Cardiac muscle cell (in vitro differentiated cells and primary cell): ENCODE results near the gene LIPC. TPM values are rescaled to one million over a fixed set of nuclear protein-coding genes. Genes with fewer than 3 reads are reported as not detected.

Experiments
- DNase-seq, 2 donors: peaks; one replicate each; pipeline versions ENCODE4 v3.0.0 to v3.0.0-alpha.2; 2010 to 2017; ENCODE audit warnings: low read depth in 1 of 2, low spot score in 1 of 2
- H3K27ac ChIP-seq: fragments of 200-600 bp; sonication (generic); 2 replicates; pipeline ENCODE4 v1.5.1; 2016
- H3K27me3 ChIP-seq: fragments of 200-600 bp; sonication (generic); 2 replicates; pipeline ENCODE4 v1.6.0; 2016; ENCODE audit warnings: control low read depth
- H3K36me3 ChIP-seq: fragments of 200-600 bp; sonication (generic); 2 replicates; pipeline ENCODE4 v1.5.1; 2016; ENCODE audit warnings: control low read depth
- H3K4me1 ChIP-seq: fragments of 200-600 bp; sonication (generic); 2 replicates; pipeline ENCODE4 v1.8.1; 2017; ENCODE audit warnings: low read depth, mild to moderate bottlenecking, mixed run types
- H3K4me3 ChIP-seq: fragments of 200-600 bp; sonication (generic); 2 replicates; pipeline ENCODE4 v1.5.1; 2016; ENCODE audit warnings: mild to moderate bottlenecking
- H3K9me3 ChIP-seq: fragments of 200-600 bp; sonication (generic); 2 replicates; pipeline ENCODE4 v1.5.1; 2017; ENCODE audit warnings: low read depth, mild to moderate bottlenecking, control low read depth
- CTCF ChIP-seq: IDR thresholded peaks from 2 replicates; pipeline ENCODE4 v1.5.1; 2012; ENCODE audit warnings: low read depth, mild to moderate bottlenecking, low read length
- polyA plus RNA-seq: library from polyadenylated mRNA; unstranded; fragments of >200 nt; fragmentation: Nextera tagmentation; extraction: Ambion mirVana; gene quantifications from 2 replicates; pipeline ENCODE4 v1.2.1, GENCODE V29; 2016
- total RNA-seq: library from RNA; depleted of rRNA; stranded (reverse); fragments of >200 nt; gene quantifications from 2 replicates; pipeline ENCODE4 v1.2.3, GENCODE V29; 2016

Gene LIPC
- total and polyA plus RNA-seq, 2 experiments from 2014 or later: not detected

- no peak for DNase-seq
- no peak for TF ChIP-seq CTCF
- H3K9me3 ChIP-seq: no peaks in the 10 kb centered on the region
- no peaks in the 10 kb centered on the region for H3K27me3 ChIP-seq
- H3K4me1 ChIP-seq: peaks cover 8% of the 10 kb centered on the region
- H3K27ac ChIP-seq: no peak overlapping the region
- no peak overlapping the region for H3K4me3 ChIP-seq
- H3K36me3 ChIP-seq: no peaks in the 10 kb centered on the region
These were observed 54.3 kb downstream of the LIPC start for GRCh38 chr15:58486062-58486461.

- H3K4me3 ChIP-seq: no peak overlapping the region
- no peaks in the 10 kb centered on the region for H3K9me3 ChIP-seq
- TF ChIP-seq CTCF: no peak
- H3K4me1 ChIP-seq: peaks cover 8% of the 10 kb centered on the region
- no peaks in the 10 kb centered on the region for H3K27me3 ChIP-seq
- no peak overlapping the region for H3K27ac ChIP-seq
- H3K36me3 ChIP-seq: no peaks in the 10 kb centered on the region
- DNase-seq: no peak
These were observed 54.8 kb downstream of the LIPC start for GRCh38 chr15:58486564-58486963.

- TF ChIP-seq CTCF: no peak
- H3K4me3 ChIP-seq: no peak overlapping the region
- H3K4me1 ChIP-seq: peaks cover 8% of the 10 kb centered on the region
These were observed 55.4 kb downstream of the LIPC start for GRCh38 chr15:58487041-58487723.

GRCh38 chr15:58487724-58488120 is 55.9 kb downstream of the LIPC start:
- Histone ChIP-seq H3K27me3 (no peaks in the 10 kb centered on the region), H3K4me1 (peaks cover 8% of the 10 kb centered on the region), H3K4me3 (no peak overlapping the region), H3K9me3 (no peaks in the 10 kb centered on the region), H3K27ac (no peak overlapping the region), H3K36me3 (no peaks in the 10 kb centered on the region)
- no peak for TF ChIP-seq CTCF
- DNase-seq: no peak

More at GRCh38 chr15:58487041-58487723, 55.4 kb downstream of the LIPC start:
- Histone ChIP-seq H3K27ac (no peak overlapping the region), H3K9me3 (no peaks in the 10 kb centered on the region), H3K27me3 (no peaks in the 10 kb centered on the region), H3K36me3 (no peaks in the 10 kb centered on the region)
- DNase-seq: no peak

GRCh38 chr15:58489289-58490085 is 57.7 kb downstream of the LIPC start:
- no peak for TF ChIP-seq CTCF
- Histone ChIP-seq H3K27me3 (no peaks in the 10 kb centered on the region), H3K4me1 (no peaks in the 10 kb centered on the region), H3K9me3 (no peaks in the 10 kb centered on the region), H3K27ac (no peak overlapping the region), H3K4me3 (no peak overlapping the region), H3K36me3 (no peaks in the 10 kb centered on the region)
- DNase-seq: no peak
